Testis (tissue), 2 donors: ENCODE results near the gene ZNF420.

Source experiments
- POLR2A ChIP-seq: fragments of 450-650 bp; IDR thresholded peaks from one replicate; pipeline ENCODE4 v1.6.1; 2017; ENCODE audit warnings: antibody characterized with exemption, mild to moderate bottlenecking, moderate library complexity
- TF ChIP-seq, protein P1 (sequence below), 3 experiments: fragments of 450-650 bp in 2 of 3; fragments of 200-600 bp in 1 of 3; sonication (generic) in 1 of 3; IDR thresholded peaks; one replicate each; pipeline ENCODE4 v1.5.1; 2016 to 2019; ENCODE audit warnings: antibody characterized with exemption in 3 of 3, mild to moderate bottlenecking in 2 of 3, moderate library complexity in 1 of 3

DNA sequence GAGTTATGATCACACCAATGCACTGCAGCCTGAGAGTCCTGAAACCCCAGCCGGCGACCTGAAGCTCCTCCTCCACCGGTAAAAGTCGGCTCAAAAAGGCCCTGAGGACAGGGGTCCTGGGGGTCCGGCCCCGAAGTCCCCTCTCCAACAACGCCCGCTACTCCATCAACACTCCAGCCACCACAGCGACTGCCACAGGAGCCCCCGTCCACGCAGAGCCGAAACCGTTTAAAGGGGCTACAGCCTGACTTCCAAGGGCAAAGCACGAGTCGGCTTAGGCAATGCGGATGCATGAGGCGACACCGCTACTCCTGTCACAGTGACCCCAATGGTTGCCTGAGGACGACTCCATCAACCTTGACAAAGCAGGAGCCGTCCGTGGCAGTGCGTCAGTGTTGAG lies 22.9 kb upstream of the ZNF420 start:
- TF ChIP-seq, protein P1, sequence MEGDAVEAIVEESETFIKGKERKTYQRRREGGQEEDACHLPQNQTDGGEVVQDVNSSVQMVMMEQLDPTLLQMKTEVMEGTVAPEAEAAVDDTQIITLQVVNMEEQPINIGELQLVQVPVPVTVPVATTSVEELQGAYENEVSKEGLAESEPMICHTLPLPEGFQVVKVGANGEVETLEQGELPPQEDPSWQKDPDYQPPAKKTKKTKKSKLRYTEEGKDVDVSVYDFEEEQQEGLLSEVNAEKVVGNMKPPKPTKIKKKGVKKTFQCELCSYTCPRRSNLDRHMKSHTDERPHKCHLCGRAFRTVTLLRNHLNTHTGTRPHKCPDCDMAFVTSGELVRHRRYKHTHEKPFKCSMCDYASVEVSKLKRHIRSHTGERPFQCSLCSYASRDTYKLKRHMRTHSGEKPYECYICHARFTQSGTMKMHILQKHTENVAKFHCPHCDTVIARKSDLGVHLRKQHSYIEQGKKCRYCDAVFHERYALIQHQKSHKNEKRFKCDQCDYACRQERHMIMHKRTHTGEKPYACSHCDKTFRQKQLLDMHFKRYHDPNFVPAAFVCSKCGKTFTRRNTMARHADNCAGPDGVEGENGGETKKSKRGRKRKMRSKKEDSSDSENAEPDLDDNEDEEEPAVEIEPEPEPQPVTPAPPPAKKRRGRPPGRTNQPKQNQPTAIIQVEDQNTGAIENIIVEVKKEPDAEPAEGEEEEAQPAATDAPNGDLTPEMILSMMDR (IDR thresholded peaks at IDR 0.05), result no peak
- TF ChIP-seq POLR2A, result no peak
